ENCODE data around the gene COL25A1. TPM values are rescaled to one million over a fixed set of nuclear protein-coding genes. Genes with fewer than 3 reads are reported as not detected.
"Not testable (repeated sequence)": the region's sequence is repeated elsewhere in the genome, so short reads cannot be mapped to it uniquely, and the experiment has no call there.

Gene COL25A1
- total RNA-seq, 2 experiments from 2014 or later, result 0.67 TPM; not detected in 1

GRCh38 chr4:109091727-109092409, 210.6 kb downstream of the COL25A1 start:
- no peak for ATAC-seq (ENCODE audit: low read depth)
- no peak for DNase-seq
- Mint-ChIP-seq H3K36me3 (no peaks in the 10 kb centered on the region), H3K4me3 (no peak overlapping the region), H3K27me3 (peaks cover 18% of the 10 kb centered on the region), H3K9me3 (no peaks in the 10 kb centered on the region), H3K27ac (no peak overlapping the region), H3K4me1 (no peaks in the 10 kb centered on the region)
- POLR2A ChIA-PET, result no interaction called here

GRCh38 chr4:109083911-109084310, 218.5 kb downstream of the COL25A1 start:
- no peaks in the 10 kb centered on the region for H3K9me3 Mint-ChIP-seq
- no peak for ATAC-seq (ENCODE audit: low read depth)
- H3K27ac Mint-ChIP-seq, result no peak overlapping the region
- no peaks in the 10 kb centered on the region for H3K4me1 Mint-ChIP-seq
- POLR2A ChIA-PET, result no interaction called here
- no peak overlapping the region for H3K4me3 Mint-ChIP-seq
- no peak for DNase-seq
- no peaks in the 10 kb centered on the region for H3K36me3 Mint-ChIP-seq
- peaks cover 16% of the 10 kb centered on the region for H3K27me3 Mint-ChIP-seq

DNA sequence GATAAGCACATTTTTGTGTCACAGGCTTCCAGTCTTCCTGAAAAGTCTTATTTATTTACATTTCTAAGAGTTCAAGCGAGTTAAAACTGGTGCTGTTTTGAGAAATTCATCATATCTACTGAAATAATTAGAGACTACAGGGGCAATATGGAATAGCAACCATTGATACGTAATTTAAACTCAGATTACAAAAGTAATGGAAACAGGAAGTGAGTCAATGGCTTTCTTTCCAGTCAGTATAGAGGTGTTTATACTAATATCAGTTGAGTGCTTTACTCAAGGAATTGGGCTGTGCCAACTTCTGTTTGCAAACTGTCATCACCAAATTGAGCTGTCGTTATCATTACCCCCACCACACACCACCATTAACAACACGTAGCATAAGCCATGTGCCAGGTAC, 222.7 kb downstream of the COL25A1 start:
- Mint-ChIP-seq H3K36me3 (no peaks in the 10 kb centered on the region), H3K4me1 (no peaks in the 10 kb centered on the region), H3K27me3 (peaks cover 6% of the 10 kb centered on the region), H3K27ac (no peak overlapping the region), H3K9me3 (no peaks in the 10 kb centered on the region), H3K4me3 (no peak overlapping the region)
- ATAC-seq (ENCODE audit: low read depth) (no peak), DNase-seq (no peak)
- POLR2A ChIA-PET, result no interaction called here

- peaks cover 5% of the 10 kb centered on the region for H3K27me3 Mint-ChIP-seq
- H3K27ac Mint-ChIP-seq, result no peak overlapping the region
- no peak for DNase-seq
- no peak for ATAC-seq (ENCODE audit: low read depth)
- H3K9me3 Mint-ChIP-seq, result no peaks in the 10 kb centered on the region
- POLR2A ChIA-PET, result no interaction called here
- no peaks in the 10 kb centered on the region for H3K4me1 Mint-ChIP-seq
- H3K36me3 Mint-ChIP-seq, result no peaks in the 10 kb centered on the region
- no peak overlapping the region for H3K4me3 Mint-ChIP-seq
These were observed 223.3 kb downstream of the COL25A1 start for GRCh38 chr4:109079201-109079600.

DNA sequence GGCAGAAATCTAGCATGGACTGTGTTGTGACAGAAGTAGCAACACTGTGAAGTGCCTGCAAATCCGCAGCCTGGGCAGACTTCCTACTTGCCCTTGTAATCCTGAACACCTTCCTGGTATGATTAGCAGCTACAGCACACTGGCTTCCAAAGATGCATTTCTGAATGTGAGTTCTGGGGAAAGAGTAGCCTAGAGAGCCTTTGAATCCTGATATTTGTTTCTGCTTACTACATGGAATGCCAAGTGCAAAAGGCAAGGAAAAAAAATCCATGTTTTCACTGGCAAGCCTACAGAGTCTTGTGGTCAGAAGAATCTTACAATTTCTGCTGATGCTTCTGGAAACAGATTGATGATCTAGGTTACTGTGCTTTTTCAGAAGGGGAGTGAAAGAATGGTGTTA, 223.7 kb downstream of the COL25A1 start:
- POLR2A ChIA-PET, result no interaction called here
- no peak for DNase-seq
- no peaks in the 10 kb centered on the region for H3K4me1 Mint-ChIP-seq
- H3K27me3 Mint-ChIP-seq, result peaks cover 5% of the 10 kb centered on the region
- no peak overlapping the region for H3K4me3 Mint-ChIP-seq
- H3K27ac Mint-ChIP-seq, result no peak overlapping the region
- no peak for ATAC-seq (ENCODE audit: low read depth)
- H3K9me3 Mint-ChIP-seq, result no peaks in the 10 kb centered on the region
- no peaks in the 10 kb centered on the region for H3K36me3 Mint-ChIP-seq

GRCh38 chr4:109077505-109077904, 225.0 kb downstream of the COL25A1 start:
- no peaks in the 10 kb centered on the region for H3K9me3 Mint-ChIP-seq
- ATAC-seq (ENCODE audit: low read depth) (no peak), DNase-seq (no peak)
- no peak overlapping the region for H3K27ac Mint-ChIP-seq
- H3K4me1 Mint-ChIP-seq, result peaks cover 1% of the 10 kb centered on the region
- peaks cover 5% of the 10 kb centered on the region for H3K27me3 Mint-ChIP-seq
- POLR2A ChIA-PET, result no interaction called here
- H3K36me3 Mint-ChIP-seq, result no peaks in the 10 kb centered on the region
- H3K4me3 Mint-ChIP-seq, result no peak overlapping the region

DNA sequence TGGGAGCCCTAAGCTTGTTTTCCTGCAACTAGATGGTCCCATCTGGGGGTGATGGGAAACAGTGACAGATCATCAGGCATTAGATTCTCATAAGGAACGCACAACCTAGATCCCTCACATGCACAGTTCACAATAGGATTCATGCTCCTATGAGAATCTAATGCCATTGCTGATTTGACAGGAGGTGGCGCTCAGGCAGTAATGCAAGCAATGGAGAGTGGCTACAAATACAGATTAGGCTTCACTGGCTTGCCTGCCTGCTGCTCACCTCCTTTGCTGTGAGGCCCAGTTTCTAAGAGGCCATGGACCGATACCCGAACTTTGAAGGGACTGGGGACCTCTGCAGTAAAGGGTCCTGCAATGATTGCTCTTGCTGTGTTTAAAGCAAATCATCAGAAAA, 225.7 kb downstream of the COL25A1 start:
- POLR2A ChIA-PET; ATAC-seq (ENCODE audit: low read depth); H3K4me3 Mint-ChIP-seq; H3K9me3 Mint-ChIP-seq; H3K27me3 Mint-ChIP-seq; H3K4me1 Mint-ChIP-seq; DNase-seq; H3K36me3 Mint-ChIP-seq; H3K27ac Mint-ChIP-seq: not testable (repeated sequence)

DNA sequence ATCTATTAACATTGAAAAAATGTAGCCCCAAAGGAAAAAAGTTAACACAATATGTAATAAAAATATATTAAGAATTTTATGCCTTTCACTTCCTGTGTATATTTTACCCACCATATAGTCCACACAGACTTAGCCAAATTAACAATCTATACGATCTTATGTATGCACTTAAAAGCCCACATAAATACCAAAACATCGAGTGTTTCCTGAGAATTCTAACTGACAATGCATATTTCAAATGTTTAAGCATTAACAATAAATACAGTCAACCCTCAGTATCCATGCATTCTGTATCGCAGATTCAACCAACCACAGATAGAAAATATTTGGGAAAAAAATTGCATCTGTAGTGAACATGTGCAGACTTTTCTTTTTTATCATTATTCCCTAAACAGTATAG, 226.8 kb downstream of the COL25A1 start:
- no peak for DNase-seq
- H3K27ac Mint-ChIP-seq, result no peak overlapping the region
- no peak for ATAC-seq (ENCODE audit: low read depth)
- no peaks in the 10 kb centered on the region for H3K36me3 Mint-ChIP-seq
- no peak overlapping the region for H3K4me3 Mint-ChIP-seq
- H3K9me3 Mint-ChIP-seq, result no peaks in the 10 kb centered on the region
- POLR2A ChIA-PET, result no interaction called here
- H3K27me3 Mint-ChIP-seq, result peaks cover 5% of the 10 kb centered on the region
- H3K4me1 Mint-ChIP-seq, result peaks cover 2% of the 10 kb centered on the region

GRCh38 chr4:109072595-109072994, 229.9 kb downstream of the COL25A1 start:
- Mint-ChIP-seq H3K4me1 (peaks cover 2% of the 10 kb centered on the region), H3K27ac (no peak overlapping the region), H3K36me3 (no peaks in the 10 kb centered on the region), H3K4me3 (no peak overlapping the region), H3K27me3 (peaks cover 8% of the 10 kb centered on the region), H3K9me3 (no peaks in the 10 kb centered on the region)
- DNase-seq (no peak), ATAC-seq (ENCODE audit: low read depth) (no peak)
- POLR2A ChIA-PET, result no interaction called here

GRCh38 chr4:109070677-109071076, 231.8 kb downstream of the COL25A1 start:
- H3K27me3 Mint-ChIP-seq; H3K4me1 Mint-ChIP-seq; H3K4me3 Mint-ChIP-seq; POLR2A ChIA-PET; DNase-seq; H3K27ac Mint-ChIP-seq; ATAC-seq (ENCODE audit: low read depth); H3K36me3 Mint-ChIP-seq; H3K9me3 Mint-ChIP-seq: not testable (repeated sequence)

GRCh38 chr4:109067508-109068235, 234.8 kb downstream of the COL25A1 start:
- Mint-ChIP-seq H3K4me1 (peaks cover 2% of the 10 kb centered on the region), H3K9me3 (no peaks in the 10 kb centered on the region), H3K27me3 (peaks cover 8% of the 10 kb centered on the region), H3K4me3 (no peak overlapping the region), H3K27ac (no peak overlapping the region), H3K36me3 (no peaks in the 10 kb centered on the region)
- POLR2A ChIA-PET, result no interaction called here
- DNase-seq (no peak), ATAC-seq (ENCODE audit: low read depth) (no peak)

DNA sequence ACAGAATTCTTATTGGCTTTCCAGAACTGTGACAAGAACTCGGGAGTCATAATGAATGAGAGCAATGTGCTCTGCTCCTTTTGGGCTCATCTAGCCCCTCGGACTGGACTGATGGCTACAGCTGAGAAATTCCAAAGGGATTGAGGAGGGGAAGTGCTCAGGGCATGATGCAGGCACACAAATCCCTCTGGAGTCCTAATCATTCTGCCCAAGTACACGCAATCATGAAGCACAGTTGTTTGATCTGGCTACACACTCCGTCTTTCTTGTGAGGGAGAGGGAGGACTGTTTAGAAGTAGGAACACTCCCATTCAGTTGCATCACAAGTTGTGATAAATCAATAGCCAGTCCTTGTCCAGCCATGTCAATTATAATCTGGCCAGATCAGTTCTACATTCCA, 237.5 kb downstream of the COL25A1 start:
- Mint-ChIP-seq H3K36me3 (no peaks in the 10 kb centered on the region), H3K9me3 (no peaks in the 10 kb centered on the region), H3K4me1 (no peaks in the 10 kb centered on the region), H3K4me3 (no peak overlapping the region), H3K27me3 (peaks cover 10% of the 10 kb centered on the region), H3K27ac (no peak overlapping the region)
- ATAC-seq (ENCODE audit: low read depth), result no peak
- POLR2A ChIA-PET, result no interaction called here
- no peak for DNase-seq

GRCh38 chr4:109053257-109053656, 249.2 kb downstream of the COL25A1 start:
- no peaks in the 10 kb centered on the region for H3K36me3 Mint-ChIP-seq
- DNase-seq, result no peak
- no peak overlapping the region for H3K27ac Mint-ChIP-seq
- ATAC-seq (ENCODE audit: low read depth), result no peak
- no peak overlapping the region for H3K4me3 Mint-ChIP-seq
- H3K9me3 Mint-ChIP-seq, result no peaks in the 10 kb centered on the region
- POLR2A ChIA-PET, result no interaction called here
- H3K4me1 Mint-ChIP-seq, result no peaks in the 10 kb centered on the region
- peaks cover 7% of the 10 kb centered on the region for H3K27me3 Mint-ChIP-seq

DNA sequence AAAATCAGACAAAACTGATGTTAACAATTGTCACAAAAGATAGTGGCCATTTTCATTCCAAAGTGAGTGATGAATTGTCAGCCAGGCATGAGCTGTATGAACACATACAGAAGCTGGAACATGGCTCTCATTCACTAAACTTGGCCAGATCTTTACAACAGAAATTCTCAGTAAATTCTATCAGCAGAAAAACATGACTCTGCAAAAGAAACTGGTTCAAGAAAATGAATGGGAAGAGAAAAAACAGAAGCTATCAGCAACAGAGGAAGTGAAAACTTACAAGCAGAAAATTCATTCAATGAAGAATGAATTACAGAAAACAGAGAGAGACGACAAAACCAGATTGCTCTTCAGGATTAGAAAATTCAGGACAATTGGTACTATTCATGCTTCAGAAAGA, 249.6 kb downstream of the COL25A1 start:
- DNase-seq (no peak), ATAC-seq (ENCODE audit: low read depth) (no peak)
- H3K4me1 Mint-ChIP-seq, result no peaks in the 10 kb centered on the region
- no peak overlapping the region for H3K4me3 Mint-ChIP-seq
- H3K27me3 Mint-ChIP-seq, result peaks cover 5% of the 10 kb centered on the region
- no peaks in the 10 kb centered on the region for H3K9me3 Mint-ChIP-seq
- POLR2A ChIA-PET, result no interaction called here
- H3K36me3 Mint-ChIP-seq, result no peaks in the 10 kb centered on the region
- H3K27ac Mint-ChIP-seq, result no peak overlapping the region
